ENCODE measurements around the gene PYHIN1.

DNA sequence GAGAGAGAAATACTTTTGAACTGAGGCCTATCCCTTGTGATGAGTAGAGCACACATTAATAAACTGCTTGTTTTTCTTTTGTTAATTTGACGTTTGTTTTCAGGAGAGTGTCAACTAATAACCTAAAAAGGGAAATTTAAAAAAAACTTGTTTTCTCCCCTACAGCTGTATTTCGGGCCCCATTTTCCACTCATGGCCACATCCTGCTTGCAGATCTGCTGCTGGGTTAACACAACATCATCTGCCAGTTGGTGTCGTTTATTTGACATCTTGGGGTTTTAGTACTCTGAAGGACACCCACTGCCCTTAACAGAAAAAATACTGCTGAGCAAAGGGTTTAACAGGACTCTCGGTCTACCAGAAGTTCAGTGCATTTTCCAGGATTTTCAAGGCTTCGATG lies 848 bp upstream of the PYHIN1 start:
- TF ChIP-seq, protein P1, sequence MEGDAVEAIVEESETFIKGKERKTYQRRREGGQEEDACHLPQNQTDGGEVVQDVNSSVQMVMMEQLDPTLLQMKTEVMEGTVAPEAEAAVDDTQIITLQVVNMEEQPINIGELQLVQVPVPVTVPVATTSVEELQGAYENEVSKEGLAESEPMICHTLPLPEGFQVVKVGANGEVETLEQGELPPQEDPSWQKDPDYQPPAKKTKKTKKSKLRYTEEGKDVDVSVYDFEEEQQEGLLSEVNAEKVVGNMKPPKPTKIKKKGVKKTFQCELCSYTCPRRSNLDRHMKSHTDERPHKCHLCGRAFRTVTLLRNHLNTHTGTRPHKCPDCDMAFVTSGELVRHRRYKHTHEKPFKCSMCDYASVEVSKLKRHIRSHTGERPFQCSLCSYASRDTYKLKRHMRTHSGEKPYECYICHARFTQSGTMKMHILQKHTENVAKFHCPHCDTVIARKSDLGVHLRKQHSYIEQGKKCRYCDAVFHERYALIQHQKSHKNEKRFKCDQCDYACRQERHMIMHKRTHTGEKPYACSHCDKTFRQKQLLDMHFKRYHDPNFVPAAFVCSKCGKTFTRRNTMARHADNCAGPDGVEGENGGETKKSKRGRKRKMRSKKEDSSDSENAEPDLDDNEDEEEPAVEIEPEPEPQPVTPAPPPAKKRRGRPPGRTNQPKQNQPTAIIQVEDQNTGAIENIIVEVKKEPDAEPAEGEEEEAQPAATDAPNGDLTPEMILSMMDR (IDR thresholded peaks at IDR 0.05; ENCODE audit: control extremely low read depth in 1 of 3, insufficient read depth in 1 of 3, low read depth in 1 of 3, low read length in 3 of 3): no peak
- TF ChIP-seq POLR2AphosphoS5 (IDR thresholded peaks at IDR 0.05; ENCODE audit: low read depth, low read length) (no peak), CREB1 (IDR thresholded peaks at IDR 0.05) (no peak), NRF1 (IDR thresholded peaks at IDR 0.05; ENCODE audit: low read depth, low read length) (no peak), EP300 (IDR thresholded peaks at IDR 0.05; ENCODE audit: borderline replicate concordance in 1 of 2, low read depth in 2 of 2, low read length in 2 of 2) (no peak), EZH2 (IDR thresholded peaks at IDR 0.05; ENCODE audit: low read depth, low read length, severe bottlenecking) (no peak), TAF7 (optimal IDR thresholded peaks at IDR 0.05; ENCODE audit: borderline replicate concordance, low read depth, low read length) (no peak), SIRT6 (IDR thresholded peaks at IDR 0.05; ENCODE audit: low read length) (no peak), EGR1 (IDR thresholded peaks at IDR 0.05; ENCODE audit: borderline replicate concordance, low read depth, low read length) (no peak), RAD21 (IDR thresholded peaks at IDR 0.05 in 1 of 2, conservative IDR thresholded peaks at IDR 0.05 in 1 of 2; ENCODE audit: low read depth in 2 of 2, low read length in 2 of 2) (no peak)

Measured in H1 (cell line).